Thyroid gland (tissue), 4 donors: ENCODE results near the gene SPOP.

Experiments used
- CTCF ChIP-seq, 6 experiments: fragments of 200-600 bp in 3 of 6; fragments of 450-650 bp in 3 of 6; sonication (generic) in 3 of 6; IDR thresholded peaks; one replicate each; pipeline ENCODE4 v1.5.1; 2016 to 2019; ENCODE audit warnings: antibody characterized with exemption in 6 of 6, mild to moderate bottlenecking in 2 of 6, inconsistent platforms in 1 of 6, moderate library complexity in 1 of 6
- POLR2A ChIP-seq, 2 donors: fragments of 450-650 bp; IDR thresholded peaks; one replicate each; pipeline ENCODE4 v1.6.1; 2017; ENCODE audit warnings: antibody characterized with exemption in 2 of 2, mild to moderate bottlenecking in 2 of 2, moderate library complexity in 1 of 2

GRCh38 chr17:49549691-49550678, 127.9 kb downstream of the SPOP start:
- no peak for TF ChIP-seq CTCF (IDR thresholded peaks at IDR 0.05)
- TF ChIP-seq POLR2A (IDR thresholded peaks at IDR 0.05), result no peak
